HCT116 (cell line): ENCODE data around the gene CHST11.

ENCODE experiments used
- POLR2AphosphoS5 ChIP-seq: IDR thresholded peaks from 2 replicates; pipeline ENCODE4 v1.6.1; 2011; ENCODE audit warnings: mild to moderate bottlenecking, low read depth, low read length, moderate library complexity
- RAD21 ChIP-seq: IDR thresholded peaks from 2 replicates; pipeline ENCODE4 v1.6.1; 2012; ENCODE audit warnings: low read depth, mild to moderate bottlenecking
- TF ChIP-seq, protein P1 (sequence below), 3 experiments: fragments of 200-600 bp in 1 of 3; sonication (generic) in 1 of 3; IDR thresholded peaks in 2 of 3; conservative IDR thresholded peaks in 1 of 3; 2 replicates each; pipeline ENCODE4 v1.5.1; 2012 to 2017; ENCODE audit warnings: low read depth in 2 of 3, low read length in 2 of 3, antibody characterized with exemption in 1 of 3, borderline replicate concordance in 1 of 3, control low read depth in 1 of 3, mild to moderate bottlenecking in 1 of 3, mixed read lengths in 1 of 3, mixed run types in 1 of 3, moderate library complexity in 1 of 3; ENCODE audit not compliant: insufficient read depth in 1 of 3
- TF ChIP-seq, protein P2 (sequence below): IDR thresholded peaks from 2 replicates; pipeline ENCODE4 v1.6.1; 2012

DNA sequence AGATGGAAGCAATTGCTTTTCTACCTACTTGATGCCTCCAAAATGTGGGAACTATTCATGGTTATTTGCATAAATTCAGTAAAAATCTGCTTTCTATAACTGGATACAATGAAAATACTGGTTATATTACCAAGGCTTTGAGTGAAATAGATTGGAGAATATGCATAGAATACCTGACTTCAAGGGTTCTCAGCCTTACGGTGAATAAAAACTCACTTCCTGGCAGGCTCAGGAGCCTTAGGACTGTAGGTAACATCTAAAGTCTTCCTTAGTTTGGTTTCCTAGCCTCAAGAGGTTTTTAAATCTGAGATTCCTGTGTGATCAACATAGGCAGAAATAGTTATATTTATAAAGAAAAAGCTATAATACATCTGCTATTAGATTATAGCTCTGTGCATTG, 342.7 kb downstream of the CHST11 start:
- TF ChIP-seq, protein P1, sequence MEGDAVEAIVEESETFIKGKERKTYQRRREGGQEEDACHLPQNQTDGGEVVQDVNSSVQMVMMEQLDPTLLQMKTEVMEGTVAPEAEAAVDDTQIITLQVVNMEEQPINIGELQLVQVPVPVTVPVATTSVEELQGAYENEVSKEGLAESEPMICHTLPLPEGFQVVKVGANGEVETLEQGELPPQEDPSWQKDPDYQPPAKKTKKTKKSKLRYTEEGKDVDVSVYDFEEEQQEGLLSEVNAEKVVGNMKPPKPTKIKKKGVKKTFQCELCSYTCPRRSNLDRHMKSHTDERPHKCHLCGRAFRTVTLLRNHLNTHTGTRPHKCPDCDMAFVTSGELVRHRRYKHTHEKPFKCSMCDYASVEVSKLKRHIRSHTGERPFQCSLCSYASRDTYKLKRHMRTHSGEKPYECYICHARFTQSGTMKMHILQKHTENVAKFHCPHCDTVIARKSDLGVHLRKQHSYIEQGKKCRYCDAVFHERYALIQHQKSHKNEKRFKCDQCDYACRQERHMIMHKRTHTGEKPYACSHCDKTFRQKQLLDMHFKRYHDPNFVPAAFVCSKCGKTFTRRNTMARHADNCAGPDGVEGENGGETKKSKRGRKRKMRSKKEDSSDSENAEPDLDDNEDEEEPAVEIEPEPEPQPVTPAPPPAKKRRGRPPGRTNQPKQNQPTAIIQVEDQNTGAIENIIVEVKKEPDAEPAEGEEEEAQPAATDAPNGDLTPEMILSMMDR (IDR thresholded peaks at IDR 0.05 in 2 of 3, conservative IDR thresholded peaks at IDR 0.05 in 1 of 3; ENCODE audit: borderline replicate concordance in 1 of 3, insufficient read depth in 1 of 3, low read depth in 2 of 3, low read length in 2 of 3) = no peak
- TF ChIP-seq, protein P2, sequence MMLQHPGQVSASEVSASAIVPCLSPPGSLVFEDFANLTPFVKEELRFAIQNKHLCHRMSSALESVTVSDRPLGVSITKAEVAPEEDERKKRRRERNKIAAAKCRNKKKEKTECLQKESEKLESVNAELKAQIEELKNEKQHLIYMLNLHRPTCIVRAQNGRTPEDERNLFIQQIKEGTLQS = no peak
- TF ChIP-seq POLR2AphosphoS5 (no peak), RAD21 (no peak)
